Mesendoderm (in vitro differentiated cells): ENCODE data around the gene EMD.

ENCODE experiments used
- DNase-seq: peaks from one replicate; pipeline ENCODE4 v3.0.0; 2013
- H2AK5ac ChIP-seq: 2 replicates; pipeline ENCODE4 v1.6.1; 2013; ENCODE audit warnings: low read length, inconsistent platforms
- H2BK120ac ChIP-seq: 2 replicates; pipeline ENCODE4 v1.6.1; 2013; ENCODE audit warnings: low read depth, mild to moderate bottlenecking, low read length, moderate library complexity, mixed read lengths
- H2BK15ac ChIP-seq: replicated peaks from 2 replicates; pipeline ENCODE4 v1.6.1; 2013; ENCODE audit warnings: low read depth, mild to moderate bottlenecking, moderate library complexity
- H2BK5ac ChIP-seq: 2 replicates; pipeline ENCODE4 v1.6.1; 2013; ENCODE audit warnings: low read length, inconsistent platforms
- H3K18ac ChIP-seq: 2 replicates; pipeline ENCODE4 v1.6.1; 2013; ENCODE audit warnings: mild to moderate bottlenecking, low read length, mixed read lengths
- H3K23ac ChIP-seq: one replicate; pipeline ENCODE4 v1.6.1; 2013; ENCODE audit warnings: low read length
- H3K27ac ChIP-seq: 2 replicates; pipeline ENCODE4 v1.5.1; 2013; ENCODE audit warnings: low read depth, mild to moderate bottlenecking, inconsistent platforms, low read length, moderate library complexity
- H3K27me3 ChIP-seq: 2 replicates; pipeline ENCODE4 v1.6.1; 2013; ENCODE audit warnings: low read length, control low read depth, mild to moderate bottlenecking, inconsistent platforms; ENCODE audit not compliant: insufficient read depth, poor library complexity
- H3K36me3 ChIP-seq: 2 replicates; pipeline ENCODE4 v1.6.1; 2013; ENCODE audit warnings: low read length, inconsistent platforms; ENCODE audit not compliant: control insufficient read depth, insufficient read depth
- H3K4ac ChIP-seq: one replicate; pipeline ENCODE4 v1.6.1; 2013; ENCODE audit warnings: low read depth, mild to moderate bottlenecking, low read length, moderate library complexity
- H3K4me1 ChIP-seq: 2 replicates; pipeline ENCODE4 v1.6.1; 2013; ENCODE audit warnings: low read depth, low read length, inconsistent platforms; ENCODE audit not compliant: control insufficient read depth
- H3K4me2 ChIP-seq: 2 replicates; pipeline ENCODE4 v1.6.1; 2013; ENCODE audit warnings: low read length
- H3K4me3 ChIP-seq: 2 replicates; pipeline ENCODE4 v1.5.1; 2013; ENCODE audit warnings: mild to moderate bottlenecking, low read length
- H3K56ac ChIP-seq: one replicate; pipeline ENCODE4 v1.6.1; 2013; ENCODE audit warnings: low read length
- H3K79me1 ChIP-seq: 2 replicates; pipeline ENCODE4 v1.6.1; 2013; ENCODE audit warnings: low read length, inconsistent platforms
- H3K79me2 ChIP-seq: 2 replicates; pipeline ENCODE4 v1.6.1; 2013; ENCODE audit warnings: mild to moderate bottlenecking, low read length; ENCODE audit not compliant: control insufficient read depth, insufficient read depth
- H3K9ac ChIP-seq: 2 replicates; pipeline ENCODE4 v1.6.1; 2013; ENCODE audit warnings: low read length, inconsistent platforms
- H4K5ac ChIP-seq: one replicate; pipeline ENCODE4 v1.6.1; 2013; ENCODE audit warnings: low read length
- H4K8ac ChIP-seq: one replicate; pipeline ENCODE4 v1.6.1; 2013; ENCODE audit warnings: low read depth, mild to moderate bottlenecking, control low read depth, low read length, moderate library complexity
- WGBS: extraction: QIAGEN DNeasy Blood & Tissue Kit; methylation state at CpG from one replicate; pipeline ENCODE4 v1.1.7; 2013; ENCODE audit warnings: low lambda C conversion rate, missing lambda C conversion rate; ENCODE audit not compliant: insufficient coverage; ENCODE audit errors: extremely low coverage; 5-methylcytosine and 5-hydroxymethylcytosine counted together

The EMD gene

GRCh38 chrX:154419688-154420401, 40.8 kb downstream of the EMD start:
- Histone ChIP-seq H3K4ac (no peak overlapping the region), H4K8ac (no peak overlapping the region), H3K18ac (no peak overlapping the region), H3K23ac (no peak overlapping the region), H3K9ac (no peak overlapping the region), H2AK5ac (no peak overlapping the region), H3K56ac (no peak overlapping the region), H3K79me1 (no peaks in the 10 kb centered on the region), H2BK5ac (no peak overlapping the region), H4K5ac (no peak overlapping the region), H3K27me3 (no peaks in the 10 kb centered on the region), H2BK120ac (no peak overlapping the region), H3K79me2 (no peaks in the 10 kb centered on the region), H3K4me2 (no peak overlapping the region), H3K36me3 (no peaks in the 10 kb centered on the region), H3K27ac (no peak overlapping the region), H3K4me1 (no peaks in the 10 kb centered on the region), H3K4me3 (no peak overlapping the region), H2BK15ac (no peak overlapping the region)
- DNase-seq = no peak
- WGBS = no CpG with 5 or more reads among the region's 19 CpGs

- Histone ChIP-seq H3K27me3 (no peaks in the 10 kb centered on the region), H3K4ac (no peak overlapping the region), H3K56ac (no peak overlapping the region), H3K4me1 (no peaks in the 10 kb centered on the region), H3K4me3 (no peak overlapping the region), H2BK15ac (no peak overlapping the region), H3K9ac (no peak overlapping the region), H3K79me2 (no peaks in the 10 kb centered on the region), H3K18ac (no peak overlapping the region), H2BK5ac (no peak overlapping the region), H3K36me3 (no peaks in the 10 kb centered on the region), H3K79me1 (no peaks in the 10 kb centered on the region), H3K4me2 (no peak overlapping the region), H4K8ac (no peak overlapping the region), H4K5ac (no peak overlapping the region), H3K27ac (no peak overlapping the region), H3K23ac (no peak overlapping the region), H2AK5ac (no peak overlapping the region), H2BK120ac (no peak overlapping the region)
- no peak for DNase-seq
- no CpG with 5 or more reads among the region's 10 CpGs for whole genome bisulfite sequencing
These were observed 41.3 kb downstream of the EMD start for GRCh38 chrX:154420402-154420756.

GRCh38 chrX:154426916-154427770, 48.0 kb downstream of the EMD start:
- Histone ChIP-seq H3K4me3 (no peak overlapping the region), H2BK120ac (no peak overlapping the region), H2AK5ac (no peak overlapping the region), H3K4me2 (no peak overlapping the region), H3K18ac (no peak overlapping the region), H3K79me2 (no peaks in the 10 kb centered on the region), H3K27me3 (no peaks in the 10 kb centered on the region), H3K4ac (no peak overlapping the region), H3K9ac (no peak overlapping the region), H3K79me1 (no peaks in the 10 kb centered on the region), H3K36me3 (no peaks in the 10 kb centered on the region), H2BK15ac (no peak overlapping the region), H3K23ac (no peak overlapping the region), H3K56ac (no peak overlapping the region), H4K5ac (no peak overlapping the region), H2BK5ac (no peak overlapping the region), H3K27ac (no peak overlapping the region), H4K8ac (no peak overlapping the region), H3K4me1 (no peaks in the 10 kb centered on the region)
- no peak for DNase-seq
- no CpG with 5 or more reads among the region's 13 CpGs for WGBS

GRCh38 chrX:154428176-154429171, 49.4 kb downstream of the EMD start, which contains the start of gene ATP6AP1:
TSS of gene ATP6AP1 (plus strand) at chrX:154428677. CDS start at chrX:154428693, 16 bp downstream.
- DNase-seq = peak; percentile 96
- Histone ChIP-seq H3K79me2 (no peaks in the 10 kb centered on the region), H3K27ac (no peak within 1 kb of the TSS), H3K4me1 (no peaks in the 10 kb centered on the region), H3K36me3 (no peaks in the 10 kb centered on the region), H4K5ac (no peak within 1 kb of the TSS), H3K56ac (peak within 1 kb of the TSS; percentile 85), H3K27me3 (no peaks in the 10 kb centered on the region), H2AK5ac (no peak within 1 kb of the TSS), H2BK15ac (no peak within 1 kb of the TSS), H3K79me1 (no peaks in the 10 kb centered on the region), H3K4me2 (peak within 1 kb of the TSS; percentile 51), H3K4me3 (peak within 1 kb of the TSS; percentile 53), H3K4ac (peak within 1 kb of the TSS; percentile 90), H4K8ac (peak within 1 kb of the TSS; percentile 66), H2BK5ac (no peak within 1 kb of the TSS), H2BK120ac (no peak within 1 kb of the TSS), H3K9ac (peak within 1 kb of the TSS; percentile 75), H3K23ac (no peak within 1 kb of the TSS), H3K18ac (peak within 1 kb of the TSS; percentile 83)
- WGBS = no CpG with 5 or more reads among the region's 87 CpGs

- no peaks in the 10 kb centered on the region for H3K79me2 ChIP-seq
- H3K18ac ChIP-seq = no peak overlapping the region
- no peak overlapping the region for H2BK15ac ChIP-seq
- H3K79me1 ChIP-seq = no peaks in the 10 kb centered on the region
- no CpG with 5 or more reads among the region's 2 CpGs for WGBS
- H3K9ac ChIP-seq = no peak overlapping the region
- no peak overlapping the region for H3K4me3 ChIP-seq
- H3K4me1 ChIP-seq = no peaks in the 10 kb centered on the region
- no peak overlapping the region for H2AK5ac ChIP-seq
- no peak overlapping the region for H3K23ac ChIP-seq
- no peak overlapping the region for H2BK120ac ChIP-seq
- H2BK5ac ChIP-seq = no peak overlapping the region
- no peak overlapping the region for H3K27ac ChIP-seq
- H4K8ac ChIP-seq = no peak overlapping the region
- no peak for DNase-seq
- no peak overlapping the region for H3K56ac ChIP-seq
- no peak overlapping the region for H4K5ac ChIP-seq
- H3K4ac ChIP-seq = no peak overlapping the region
- H3K27me3 ChIP-seq = no peaks in the 10 kb centered on the region
- H3K36me3 ChIP-seq = no peaks in the 10 kb centered on the region
- H3K4me2 ChIP-seq = no peak overlapping the region
These were observed 50.6 kb downstream of the EMD start for GRCh38 chrX:154429711-154430110.
